Measurements from ENCODE around the gene NOC4L. TPM values are rescaled to one million over a fixed set of nuclear protein-coding genes. Genes with fewer than 3 reads are reported as not detected.

Gene NOC4L
- polyA plus RNA-seq, 1 of the 3 experiments (the other 2 are of a cell fraction): 12.9 TPM

DNA sequence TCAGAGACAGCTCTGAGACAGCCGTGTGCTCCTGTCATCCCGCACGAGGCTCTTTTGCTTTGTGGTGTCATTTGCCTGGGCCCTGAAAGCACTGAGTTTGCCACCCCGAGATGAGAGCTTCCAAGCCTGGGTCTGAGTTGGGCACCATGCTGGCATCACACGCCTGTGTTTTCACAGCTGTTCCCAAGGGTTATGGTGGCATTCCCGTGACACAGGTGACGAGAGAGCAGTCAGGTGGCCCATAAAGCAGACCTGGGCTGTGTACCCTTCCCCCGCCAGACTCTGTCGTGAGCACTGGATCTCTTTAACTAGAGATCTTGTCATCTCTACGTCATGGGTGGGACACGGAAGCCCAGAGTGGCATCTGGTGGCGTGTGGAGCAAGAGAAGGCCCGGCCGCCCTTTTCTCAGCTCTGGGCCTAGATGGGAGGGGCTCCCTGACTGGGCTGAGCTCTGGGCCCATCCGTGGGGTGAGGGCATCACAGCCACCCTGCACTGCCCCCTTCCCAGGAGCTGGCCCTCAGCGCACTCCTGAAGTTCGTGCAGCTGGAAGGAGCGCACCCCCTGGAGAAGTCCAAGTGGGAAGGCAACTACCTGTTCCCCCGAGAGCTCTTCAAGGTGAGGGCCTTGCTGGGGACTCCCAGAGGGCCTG, 2.6 kb downstream of the NOC4L start:
- WGBS (ENCODE audit: low lambda C conversion rate): 87% methylated on average over 16 of the region's 19 CpGs
- peaks cover 44% of the 10 kb centered on the region for H3K79me2 ChIP-seq (ENCODE audit: insufficient read depth)
- CTCF ChIA-PET: interaction anchor here (1.2 kb wide), 1 partner anchor 268 kb away, joined by 9 read pairs; no protein-coding TSS in a partner anchor
- no peaks in the 10 kb centered on the region for H3K9me2 ChIP-seq
- POLR2A ChIA-PET: interaction anchor here (1.1 kb wide), 1 partner anchor 14 kb away, joined by 3 read pairs; no protein-coding TSS in a partner anchor
- H3K36me3 ChIP-seq (replicated peaks in 1 of 2; ENCODE audit: control insufficient read depth in 1 of 2, insufficient read depth in 2 of 2, low read length in 1 of 2): peaks cover 0 to 25% of the 10 kb centered on the region in 2 experiments
- no peak overlapping the region for H3K9ac ChIP-seq
- DNase-seq: peak; percentile 10
- H3K4me2 ChIP-seq: no peak overlapping the region
- no peak overlapping the region for H2AFZ ChIP-seq (ENCODE audit: low read depth)
- H3K4me3 ChIP-seq (ENCODE audit: low read depth in 2 of 2, low read length in 1 of 2): no peak overlapping the region
- H3K27me3 ChIP-seq (ENCODE audit: insufficient read depth): no peaks in the 10 kb centered on the region
- H4K20me1 ChIP-seq (ENCODE audit: insufficient read depth): no peaks in the 10 kb centered on the region
- H3K4me1 ChIP-seq (ENCODE audit: control insufficient read depth in 1 of 2, insufficient read depth in 2 of 2, low read depth in 1 of 2, low read length in 1 of 2): peaks cover 0 to 22% of the 10 kb centered on the region in 2 experiments; a peak in 1 of 4 replicates
- H3K9me3 ChIP-seq: no peaks in the 10 kb centered on the region
- TF ChIP-seq RAD21 (IDR thresholded peaks at IDR 0.05; ENCODE audit: low read length) (no peak), USF2 (IDR thresholded peaks at IDR 0.05; ENCODE audit: borderline replicate concordance, low read depth, low read length) (no peak), FOSL2 (IDR thresholded peaks at IDR 0.05; ENCODE audit: borderline replicate concordance, low read depth) (no peak)
- H3K27ac ChIP-seq (ENCODE audit: low read depth in 2 of 2, low read length in 1 of 2): no peak overlapping the region
- H3F3A ChIP-seq (replicated peaks; ENCODE audit: insufficient read depth): no peaks in the 10 kb centered on the region

- Histone ChIP-seq H3K36me3 (replicated peaks in 1 of 2; ENCODE audit: control insufficient read depth in 1 of 2, insufficient read depth in 2 of 2, low read length in 1 of 2) (peaks cover 0 to 21% of the 10 kb centered on the region in 2 experiments), H3K27ac (ENCODE audit: low read depth in 2 of 2, low read length in 1 of 2) (no peak overlapping the region), H3K9me3 (no peaks in the 10 kb centered on the region), H3F3A (replicated peaks; ENCODE audit: insufficient read depth) (no peaks in the 10 kb centered on the region), H3K4me2 (no peak overlapping the region), H4K20me1 (ENCODE audit: insufficient read depth) (no peaks in the 10 kb centered on the region), H2AFZ (ENCODE audit: low read depth) (no peak overlapping the region), H3K4me1 (ENCODE audit: control insufficient read depth in 1 of 2, insufficient read depth in 2 of 2, low read depth in 1 of 2, low read length in 1 of 2) (peaks cover 0 to 19% of the 10 kb centered on the region in 2 experiments; a peak in 1 of 4 replicates), H3K4me3 (ENCODE audit: low read depth in 2 of 2, low read length in 1 of 2) (no peak overlapping the region), H3K9ac (no peak overlapping the region), H3K27me3 (ENCODE audit: insufficient read depth) (no peaks in the 10 kb centered on the region), H3K9me2 (no peaks in the 10 kb centered on the region), H3K79me2 (ENCODE audit: insufficient read depth) (peaks cover 37% of the 10 kb centered on the region)
- POLR2A ChIA-PET: interaction anchor here (1.1 kb wide), 1 partner anchor 13 kb away, joined by 3 read pairs; no protein-coding TSS in a partner anchor
- CTCF ChIA-PET: interaction anchor here (1.2 kb wide), 2 partner anchors 266 to 267 kb away, joined by 5 to 9 read pairs; no protein-coding TSS in a partner anchor
- TF ChIP-seq PBX3 (IDR thresholded peaks at IDR 0.05): no peak
- no peak for TF ChIP-seq RFX5 (IDR thresholded peaks at IDR 0.05; ENCODE audit: low read length)
- DNase-seq: peak; percentile 13
- over 99% methylated on average over 19 of the region's 38 CpGs for WGBS (ENCODE audit: low lambda C conversion rate)
Measured at GRCh38 chr12:132147423-132148367, 3.4 kb downstream of the NOC4L start.

Measured in SK-N-SH (cell line).